LNCaP clone FGC (cell line): ENCODE measurements around the gene ATP6V1B1.

Source experiments
- DNase-seq: peaks from one replicate; pipeline ENCODE4 v3.0.0-alpha.2; 2011; ENCODE audit warnings: low read depth
- H3K4me3 ChIP-seq: 2 replicates; pipeline ENCODE4 v1.5.1; 2011; ENCODE audit warnings: mild to moderate bottlenecking, low read depth, low read length, control low read depth
- TF ChIP-seq, protein P1 (sequence below): IDR thresholded peaks from 2 replicates; pipeline ENCODE4 v1.5.1; 2012; ENCODE audit warnings: mild to moderate bottlenecking; ENCODE audit not compliant: control insufficient read depth, insufficient read depth; ENCODE audit errors: extremely low read depth

The ATP6V1B1 gene

DNA sequence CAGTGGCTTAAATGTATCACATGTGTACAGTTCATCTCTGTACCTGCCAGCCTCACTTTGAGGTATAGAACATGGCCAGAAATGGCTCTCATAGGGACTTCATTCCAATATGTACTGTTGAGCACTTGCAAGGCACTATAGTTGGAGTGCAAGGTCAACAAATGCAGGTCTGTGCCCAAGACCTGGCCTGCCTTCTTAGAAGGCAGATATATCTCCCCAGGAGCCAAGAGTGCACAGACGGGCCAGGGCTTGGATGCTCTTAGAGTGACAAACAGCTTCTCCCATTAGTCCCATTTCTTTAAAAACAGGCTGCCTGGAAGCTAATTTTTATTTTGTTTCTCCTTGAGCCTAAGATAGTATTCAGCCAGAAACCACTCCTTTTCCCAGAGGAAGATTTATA is 51.7 kb downstream of the ATP6V1B1 start:
- DNase-seq, result no peak
- no peak overlapping the region for H3K4me3 ChIP-seq
- TF ChIP-seq, protein P1, sequence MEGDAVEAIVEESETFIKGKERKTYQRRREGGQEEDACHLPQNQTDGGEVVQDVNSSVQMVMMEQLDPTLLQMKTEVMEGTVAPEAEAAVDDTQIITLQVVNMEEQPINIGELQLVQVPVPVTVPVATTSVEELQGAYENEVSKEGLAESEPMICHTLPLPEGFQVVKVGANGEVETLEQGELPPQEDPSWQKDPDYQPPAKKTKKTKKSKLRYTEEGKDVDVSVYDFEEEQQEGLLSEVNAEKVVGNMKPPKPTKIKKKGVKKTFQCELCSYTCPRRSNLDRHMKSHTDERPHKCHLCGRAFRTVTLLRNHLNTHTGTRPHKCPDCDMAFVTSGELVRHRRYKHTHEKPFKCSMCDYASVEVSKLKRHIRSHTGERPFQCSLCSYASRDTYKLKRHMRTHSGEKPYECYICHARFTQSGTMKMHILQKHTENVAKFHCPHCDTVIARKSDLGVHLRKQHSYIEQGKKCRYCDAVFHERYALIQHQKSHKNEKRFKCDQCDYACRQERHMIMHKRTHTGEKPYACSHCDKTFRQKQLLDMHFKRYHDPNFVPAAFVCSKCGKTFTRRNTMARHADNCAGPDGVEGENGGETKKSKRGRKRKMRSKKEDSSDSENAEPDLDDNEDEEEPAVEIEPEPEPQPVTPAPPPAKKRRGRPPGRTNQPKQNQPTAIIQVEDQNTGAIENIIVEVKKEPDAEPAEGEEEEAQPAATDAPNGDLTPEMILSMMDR, result no peak

DNA sequence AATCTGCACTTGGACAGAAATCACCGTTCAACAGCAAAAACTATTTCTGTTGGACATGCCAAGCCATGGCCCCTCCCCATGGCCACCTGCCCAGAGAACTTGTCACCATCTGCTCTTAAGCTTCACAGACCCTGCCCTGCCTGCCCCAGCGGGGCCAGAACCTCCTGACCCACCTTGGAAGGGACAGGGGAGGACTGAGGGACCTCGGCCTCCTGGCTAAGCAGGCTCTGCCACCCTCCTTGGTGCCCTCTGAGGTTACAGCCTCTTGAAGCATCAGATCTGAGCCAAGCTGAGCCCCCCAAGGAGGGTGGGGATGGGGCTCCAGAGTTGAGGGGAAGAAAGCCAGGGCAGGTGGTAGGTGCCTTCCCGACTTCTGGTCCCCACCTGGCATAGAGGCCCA is 52.5 kb downstream of the ATP6V1B1 start:
- H3K4me3 ChIP-seq, result no peak overlapping the region
- DNase-seq, result no peak
- TF ChIP-seq, protein P1, result no peak

DNA sequence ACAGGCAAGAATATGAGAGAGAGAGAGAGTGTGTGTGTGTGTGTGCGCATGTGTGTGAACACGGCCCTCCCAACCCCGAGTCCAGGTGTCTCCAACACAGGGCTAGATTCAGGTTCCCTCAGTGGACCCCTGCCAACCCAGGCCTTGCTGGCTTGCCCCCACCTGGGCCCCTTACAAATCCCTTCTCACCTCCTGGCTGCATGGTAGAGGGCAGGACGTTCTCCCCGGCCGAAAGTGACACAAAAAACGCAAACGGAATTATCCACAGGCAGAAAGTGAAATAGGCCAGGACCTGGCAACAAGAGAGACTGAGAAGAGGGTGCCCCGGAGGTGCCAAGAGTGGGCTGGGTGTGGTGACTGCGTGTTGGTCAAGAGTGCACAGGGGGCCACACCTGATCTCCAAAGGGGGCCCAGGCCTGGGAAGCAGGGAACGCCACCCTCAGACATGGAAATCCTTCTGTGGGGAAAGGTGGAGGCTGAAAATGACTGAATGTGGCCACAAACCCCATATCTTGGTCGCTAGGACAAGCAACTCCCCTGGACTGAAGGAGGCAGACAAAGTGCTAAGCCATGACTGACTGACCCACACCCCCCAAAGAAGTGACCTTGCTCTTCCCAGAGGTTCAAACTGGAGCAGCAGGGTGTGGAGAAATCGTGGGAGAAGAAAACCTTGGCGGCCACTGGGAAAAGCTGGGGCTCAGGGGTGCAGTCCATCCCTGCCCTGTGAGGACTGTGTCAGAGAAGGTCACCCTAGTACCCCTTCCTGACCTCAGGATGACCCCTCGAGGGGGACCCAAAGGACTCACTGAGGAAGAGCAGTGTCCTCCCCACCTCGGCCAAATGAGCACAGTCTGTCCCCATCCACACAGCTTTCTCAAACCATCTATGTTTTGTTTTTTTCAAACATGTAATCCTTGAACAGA is 53.3 kb downstream of the ATP6V1B1 start:
- no peak for DNase-seq
- H3K4me3 ChIP-seq, result no peak overlapping the region
- TF ChIP-seq, protein P1, result no peak

DNA sequence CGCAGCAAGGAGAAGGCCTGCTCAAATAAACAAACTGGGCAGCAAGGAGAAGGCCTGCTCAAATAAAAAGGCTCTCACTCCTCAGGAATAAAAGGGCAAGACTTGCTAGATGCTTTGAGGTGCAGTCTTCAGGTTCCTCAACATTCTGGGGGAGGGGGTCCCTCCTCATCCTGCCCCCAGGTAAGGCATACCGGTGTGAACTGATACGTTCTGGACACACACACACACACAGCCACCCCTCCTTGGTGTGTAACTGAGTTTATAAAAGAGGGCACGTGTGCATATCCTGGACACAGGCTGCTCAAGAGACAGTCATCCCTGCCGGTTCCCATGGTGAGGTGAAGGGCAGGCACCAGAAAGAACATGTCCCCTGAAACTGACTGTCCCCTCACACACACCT is 54.5 kb downstream of the ATP6V1B1 start:
- no peak overlapping the region for H3K4me3 ChIP-seq
- no peak for DNase-seq
- TF ChIP-seq, protein P1, result no peak

DNA sequence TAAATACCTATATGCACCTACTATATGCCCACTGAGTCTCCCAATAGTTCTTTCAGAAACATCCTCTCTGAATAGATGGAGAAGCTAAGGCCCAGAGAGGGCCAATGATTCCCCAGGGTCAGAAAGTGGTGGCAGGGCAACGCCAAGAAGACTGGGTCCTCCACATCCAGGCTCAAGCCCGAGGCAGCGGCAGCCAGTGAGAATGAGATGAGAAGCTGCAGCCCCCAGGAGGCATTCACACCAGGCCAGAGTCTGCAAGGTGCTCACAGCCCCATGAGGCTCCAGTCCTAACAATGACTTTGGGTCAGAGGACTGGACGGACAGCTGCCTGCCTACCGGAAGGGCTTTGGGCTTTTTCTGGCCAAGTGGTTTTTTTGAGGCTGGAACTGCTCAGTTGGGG is 55.4 kb downstream of the ATP6V1B1 start:
- no peak overlapping the region for H3K4me3 ChIP-seq
- DNase-seq, result no peak
- TF ChIP-seq, protein P1, result no peak

DNA sequence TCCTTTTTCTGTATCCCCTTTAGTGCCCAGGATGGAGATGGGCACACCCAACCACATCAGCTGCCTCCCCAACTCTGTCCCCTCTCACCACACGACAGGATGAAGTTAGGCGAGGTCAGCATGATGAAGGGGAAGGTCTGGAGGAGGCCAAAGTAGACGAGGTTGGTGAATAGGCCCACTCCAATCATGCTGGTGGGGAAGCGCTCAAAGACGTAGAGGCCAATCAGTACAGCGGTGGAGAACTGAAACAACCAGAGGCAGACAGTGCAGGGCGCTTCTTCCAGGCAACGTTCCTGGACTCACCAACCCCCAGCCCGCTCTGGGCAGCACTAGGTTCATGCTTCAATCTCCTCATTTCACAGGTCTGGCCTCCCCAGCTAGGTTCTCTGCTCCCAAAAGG is 56.0 kb downstream of the ATP6V1B1 start:
- H3K4me3 ChIP-seq, result no peak overlapping the region
- no peak for DNase-seq
- TF ChIP-seq, protein P1, result no peak
